Fibroblast of villous mesenchyme (primary cell): ENCODE measurements around the gene FUT7. TPM values are rescaled to one million over a fixed set of nuclear protein-coding genes. Genes with fewer than 3 reads are reported as not detected.

Experiments
- DNase-seq: peaks from one replicate; pipeline ENCODE4 v3.0.0-alpha.2; 2010; ENCODE audit warnings: low read depth
- H3K4me3 ChIP-seq: 2 replicates; pipeline ENCODE4 v1.5.1; 2011; ENCODE audit warnings: low read depth, mild to moderate bottlenecking, low read length
- CTCF ChIP-seq: IDR thresholded peaks from 2 replicates; pipeline ENCODE4 v1.5.1; 2012; ENCODE audit warnings: low read depth, mild to moderate bottlenecking, low read length; ENCODE audit not compliant: insufficient read depth
- total RNA-seq: library from RNA; depleted of rRNA; stranded (reverse); fragments of >200 nt; gene quantifications from 2 replicates; pipeline ENCODE4 v1.2.3, GENCODE V29; 2012

The FUT7 gene
- total RNA-seq, 1 donor: not detected

GRCh38 chr9:137052998-137053943 lies 21.4 kb upstream of the FUT7 start:
- DNase-seq: no peak
- TF ChIP-seq CTCF: no peak
- H3K4me3 ChIP-seq: no peak overlapping the region

GRCh38 chr9:137052293-137052692 lies 20.4 kb upstream of the FUT7 start:
- no peak for TF ChIP-seq CTCF
- H3K4me3 ChIP-seq: no peak overlapping the region
- no peak for DNase-seq

GRCh38 chr9:137051145-137051724 lies 19.3 kb upstream of the FUT7 start:
- no peak overlapping the region for H3K4me3 ChIP-seq
- TF ChIP-seq CTCF: no peak
- no peak for DNase-seq

- H3K4me3 ChIP-seq: no peak overlapping the region
- TF ChIP-seq CTCF: no peak
- DNase-seq: no peak
These were observed 18.7 kb upstream of the FUT7 start for GRCh38 chr9:137050570-137050969.

- no peak overlapping the region for H3K4me3 ChIP-seq
- TF ChIP-seq CTCF: peak; percentile 49
- DNase-seq: peak; percentile 44
These were observed 17.9 kb upstream of the FUT7 start for GRCh38 chr9:137049544-137050449.

GRCh38 chr9:137048655-137049543 lies 17.0 kb upstream of the FUT7 start:
- no peak overlapping the region for H3K4me3 ChIP-seq
- no peak for DNase-seq
- no peak for TF ChIP-seq CTCF
